COLO668 (cell line): Measurements from ENCODE around the gene DKK2.

ENCODE experiments used
- DNase-seq: peaks from one replicate; lab custom pipeline; 2025; ENCODE audit not compliant: unreplicated experiment; lab: John Stamatoyannopoulos, UW

DKK2 gene

GRCh38 chr4:107017443-107018343 lies 18.4 kb downstream of the DKK2 start:
- DNase-seq: no peak

- DNase-seq: no peak
Observed at GRCh38 chr4:107011312-107011711, 24.8 kb downstream of the DKK2 start.

GRCh38 chr4:107009196-107009968 lies 26.7 kb downstream of the DKK2 start:
- no peak for DNase-seq

- DNase-seq: no peak
Observed at GRCh38 chr4:107008115-107008514, 28.0 kb downstream of the DKK2 start.

- no peak for DNase-seq
Observed at GRCh38 chr4:107006218-107006617, 29.9 kb downstream of the DKK2 start.

- DNase-seq: no peak
Observed at GRCh38 chr4:106996490-106996889, 39.6 kb downstream of the DKK2 start.

- DNase-seq: no peak
Observed at GRCh38 chr4:106993827-106994226, 42.3 kb downstream of the DKK2 start.

GRCh38 chr4:106987311-106987710 lies 48.8 kb downstream of the DKK2 start:
- DNase-seq: no peak

- no peak for DNase-seq
Observed at GRCh38 chr4:106986486-106986885, 49.6 kb downstream of the DKK2 start.

- no peak for DNase-seq
Observed at GRCh38 chr4:106985830-106986229, 50.3 kb downstream of the DKK2 start.

GRCh38 chr4:106982711-106983211 lies 53.4 kb downstream of the DKK2 start:
- DNase-seq: no peak

- DNase-seq: no peak
Observed at GRCh38 chr4:106981431-106981830, 54.7 kb downstream of the DKK2 start.

GRCh38 chr4:106979476-106979875 lies 56.6 kb downstream of the DKK2 start:
- DNase-seq: no peak

GRCh38 chr4:106978046-106978774 lies 57.9 kb downstream of the DKK2 start:
- DNase-seq: no peak

GRCh38 chr4:106971636-106972035 lies 64.5 kb downstream of the DKK2 start:
- no peak for DNase-seq

GRCh38 chr4:106967892-106968291 lies 68.2 kb downstream of the DKK2 start:
- DNase-seq: no peak

GRCh38 chr4:106953036-106953705 lies 82.9 kb downstream of the DKK2 start:
- no peak for DNase-seq

GRCh38 chr4:106951891-106952290 lies 84.2 kb downstream of the DKK2 start:
- DNase-seq: no peak

- DNase-seq: no peak
Observed at GRCh38 chr4:106941841-106942240, 94.3 kb downstream of the DKK2 start.

GRCh38 chr4:106930522-106930921 lies 105.6 kb downstream of the DKK2 start:
- no peak for DNase-seq

- no peak for DNase-seq
Observed at GRCh38 chr4:106929248-106929647, 106.9 kb downstream of the DKK2 start.
